GM19395 (cell line): ENCODE measurements around the gene MARCHF7.
A peak's percentile ranks its signal among the peaks of the same experiment; 100 is the strongest.
"Not testable (repeated sequence)": the region's sequence is repeated elsewhere in the genome, so short reads cannot be mapped to it uniquely, and the experiment has no call there.

Experiments used
- ATAC-seq: cut with Tn5 transposase; IDR thresholded peaks from one replicate; pipeline ENCODE4 v1.9.1; 2021; ENCODE audit warnings: mild to moderate bottlenecking, moderate library complexity; ENCODE audit not compliant: unreplicated experiment

The MARCHF7 gene, protein sequence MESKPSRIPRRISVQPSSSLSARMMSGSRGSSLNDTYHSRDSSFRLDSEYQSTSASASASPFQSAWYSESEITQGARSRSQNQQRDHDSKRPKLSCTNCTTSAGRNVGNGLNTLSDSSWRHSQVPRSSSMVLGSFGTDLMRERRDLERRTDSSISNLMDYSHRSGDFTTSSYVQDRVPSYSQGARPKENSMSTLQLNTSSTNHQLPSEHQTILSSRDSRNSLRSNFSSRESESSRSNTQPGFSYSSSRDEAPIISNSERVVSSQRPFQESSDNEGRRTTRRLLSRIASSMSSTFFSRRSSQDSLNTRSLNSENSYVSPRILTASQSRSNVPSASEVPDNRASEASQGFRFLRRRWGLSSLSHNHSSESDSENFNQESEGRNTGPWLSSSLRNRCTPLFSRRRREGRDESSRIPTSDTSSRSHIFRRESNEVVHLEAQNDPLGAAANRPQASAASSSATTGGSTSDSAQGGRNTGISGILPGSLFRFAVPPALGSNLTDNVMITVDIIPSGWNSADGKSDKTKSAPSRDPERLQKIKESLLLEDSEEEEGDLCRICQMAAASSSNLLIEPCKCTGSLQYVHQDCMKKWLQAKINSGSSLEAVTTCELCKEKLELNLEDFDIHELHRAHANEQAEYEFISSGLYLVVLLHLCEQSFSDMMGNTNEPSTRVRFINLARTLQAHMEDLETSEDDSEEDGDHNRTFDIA

DNA sequence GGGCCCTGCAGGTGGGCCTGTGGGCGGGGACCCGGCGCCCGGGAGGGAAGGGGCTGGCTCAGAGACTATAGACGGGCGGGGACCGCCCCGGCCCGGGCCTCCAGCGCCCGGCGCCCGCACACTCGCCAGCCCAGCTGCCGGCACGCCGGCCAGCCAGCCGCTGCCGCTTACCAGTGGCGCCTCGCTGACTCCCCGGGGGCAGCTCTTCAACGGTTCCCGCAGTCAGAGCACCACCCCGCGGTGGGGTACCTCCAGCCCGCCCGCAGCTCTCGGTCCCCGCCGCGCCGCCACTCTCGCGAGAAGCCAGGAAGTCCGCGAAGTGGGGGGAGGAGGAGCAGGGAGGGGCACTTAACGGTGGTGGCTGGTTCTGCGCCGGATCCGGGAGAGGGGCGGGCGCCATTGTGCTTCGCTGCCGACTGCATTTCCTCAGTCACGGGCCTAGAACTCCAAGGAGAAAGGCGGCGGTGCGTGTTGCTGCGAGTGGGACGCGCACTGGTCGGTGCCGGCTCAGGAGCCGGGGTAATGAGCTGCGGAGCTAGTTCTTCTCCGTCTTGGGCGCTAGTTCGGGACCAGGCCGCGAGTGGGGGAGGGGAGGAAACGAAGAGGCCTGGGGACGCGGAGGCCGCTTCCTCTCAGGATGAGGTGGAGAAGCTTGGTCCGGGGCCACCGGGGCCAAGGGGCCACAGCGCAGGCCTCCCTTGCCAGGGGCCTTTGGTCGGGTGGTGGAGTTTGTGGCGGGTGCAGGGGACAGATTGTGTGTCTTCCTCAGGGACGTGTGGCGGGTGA lies at the start of gene MARCHF7:
Gene MARCHF7, plus strand, starts transcription at position 364 of the 786 bp plus-strand sequence. CDS start 16,517 bp downstream, outside the sequence.
- ATAC-seq: peak; percentile 94

DNA sequence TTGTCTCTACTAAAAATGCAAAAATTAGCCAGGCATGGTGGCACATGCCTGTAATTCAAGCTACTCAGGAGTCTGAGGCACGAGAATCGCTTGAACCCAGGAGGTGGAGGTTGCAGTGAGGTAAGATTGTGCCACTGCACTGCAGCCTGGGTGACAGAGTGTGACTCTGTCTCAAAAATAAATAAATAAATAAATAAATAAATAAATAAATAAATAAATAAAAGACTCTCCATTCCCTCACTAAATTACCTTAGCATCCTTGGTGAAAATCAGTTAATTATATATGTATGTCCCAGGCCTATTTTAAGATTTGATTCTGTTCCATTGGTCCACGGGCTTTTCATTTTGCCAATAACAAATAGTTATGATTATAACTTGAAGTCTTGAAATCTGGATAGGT lies 44.9 kb upstream of the MARCHF7 start:
- ATAC-seq: not testable (repeated sequence)

DNA sequence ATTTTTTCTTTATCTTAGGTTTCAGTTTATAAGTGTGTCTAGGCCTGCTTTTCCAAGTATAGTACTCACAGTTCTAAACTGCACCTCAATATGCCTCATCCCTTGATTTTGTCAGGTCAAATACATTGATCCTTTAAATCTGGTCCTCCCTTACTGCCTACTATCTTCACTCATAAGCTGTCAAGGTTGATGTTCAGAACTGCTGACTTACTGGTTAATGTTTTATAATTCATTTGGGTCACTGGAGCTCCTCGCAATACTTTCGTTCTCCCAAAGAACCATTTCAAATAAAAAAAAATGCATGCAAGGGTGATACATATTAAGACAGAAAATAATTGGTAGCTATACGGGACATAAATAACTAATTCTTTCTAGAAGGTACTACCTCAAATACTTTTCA lies 41.3 kb upstream of the MARCHF7 start:
- ATAC-seq: no peak

DNA sequence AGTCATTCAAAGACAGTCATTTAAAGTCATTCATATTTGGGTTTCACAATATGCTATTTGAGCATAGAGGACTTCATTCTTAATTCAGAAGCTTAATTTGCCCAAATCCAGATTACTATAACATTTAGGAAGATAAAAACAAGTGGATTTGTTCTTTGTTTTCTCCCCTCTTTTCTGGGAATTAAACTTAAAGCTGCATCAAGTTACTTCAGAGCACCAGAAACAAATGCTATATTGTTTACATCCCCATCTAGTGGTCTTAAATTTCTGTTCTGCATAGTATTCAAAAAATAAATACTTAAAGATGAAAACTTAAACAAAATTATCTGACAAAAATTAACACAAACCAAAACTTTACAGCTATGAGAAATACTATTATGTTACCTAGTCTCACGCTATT lies 34.7 kb upstream of the MARCHF7 start:
- no peak for ATAC-seq

DNA sequence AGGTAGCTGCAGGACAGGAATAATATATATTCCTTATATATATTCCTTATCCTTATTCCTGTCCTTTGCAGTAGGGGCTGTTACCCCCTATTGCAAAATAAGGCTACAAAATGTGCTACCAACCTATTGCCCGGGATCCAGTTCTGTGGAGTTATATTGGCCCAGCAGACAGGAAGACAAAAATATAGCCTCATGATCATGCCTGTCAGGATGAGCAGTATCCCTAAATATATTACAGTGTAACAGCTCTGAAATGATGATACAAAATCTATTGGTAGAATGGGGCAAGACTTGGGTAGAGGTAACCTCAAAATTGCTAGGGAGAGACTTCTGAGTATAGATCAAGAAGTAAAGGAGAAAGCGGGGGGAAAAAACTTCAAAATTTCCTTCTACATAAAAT lies 31.6 kb upstream of the MARCHF7 start:
- ATAC-seq: no peak

DNA sequence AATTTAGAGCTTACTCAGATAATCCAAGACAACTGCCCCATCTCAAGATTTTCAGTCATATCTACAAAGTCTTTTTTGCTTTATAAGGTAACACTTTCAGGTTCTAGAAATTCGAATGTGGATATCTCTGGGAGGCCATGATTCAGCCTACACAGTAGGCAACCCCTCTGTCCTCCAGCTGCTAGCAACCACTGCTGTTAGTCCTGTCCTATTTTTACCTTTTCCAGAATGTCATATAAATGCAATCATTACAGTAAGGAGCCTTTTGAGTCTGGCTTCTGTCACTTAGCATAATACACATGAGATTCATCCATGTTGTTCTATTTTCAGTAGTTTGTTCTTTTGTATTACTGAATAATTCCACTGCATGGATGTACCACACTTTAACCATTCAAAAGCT lies 28.5 kb upstream of the MARCHF7 start:
- no peak for ATAC-seq

DNA sequence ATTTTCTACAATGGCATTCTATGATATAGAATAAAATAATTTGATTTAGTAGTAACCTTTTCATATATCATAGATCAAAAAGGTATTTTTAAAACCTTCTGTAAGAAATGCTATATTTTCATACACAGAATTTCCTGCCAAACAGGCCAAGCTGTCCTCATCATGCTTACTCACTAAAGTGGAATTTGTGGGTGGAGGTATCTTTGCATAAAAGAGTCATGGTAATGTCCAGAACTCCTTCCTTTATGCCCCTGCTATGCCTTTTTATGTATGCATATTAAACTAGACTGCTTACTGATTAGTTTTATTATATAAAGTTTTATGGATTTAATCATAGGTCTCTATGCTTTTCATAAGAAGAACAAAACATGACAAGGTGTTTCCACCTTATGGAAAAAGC lies 27.5 kb upstream of the MARCHF7 start:
- ATAC-seq: no peak

DNA sequence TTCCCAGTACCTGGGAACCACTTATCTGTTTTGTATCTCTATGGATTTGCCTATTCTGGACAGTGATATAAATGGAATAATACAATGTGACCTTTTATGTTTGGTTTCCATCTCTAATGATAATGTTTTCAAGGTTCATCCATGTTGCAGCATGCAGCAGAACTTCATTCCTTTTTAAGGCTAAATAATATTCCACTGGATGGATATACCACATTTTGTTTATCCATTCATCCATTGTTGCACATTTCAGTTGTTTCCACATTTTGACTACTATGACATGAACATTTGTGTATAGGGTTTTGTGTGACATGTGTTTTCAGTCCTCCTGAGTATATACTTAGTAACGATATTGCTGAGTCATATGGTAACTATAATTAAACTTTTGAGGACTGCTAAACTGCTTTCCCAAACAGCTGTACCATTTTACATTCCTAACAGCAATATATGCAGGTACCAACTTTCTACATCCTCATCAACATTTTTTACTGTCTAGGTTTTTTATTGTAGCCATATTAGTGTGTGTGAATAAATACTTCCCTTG lies 17.7 kb upstream of the MARCHF7 start:
- no peak for ATAC-seq

DNA sequence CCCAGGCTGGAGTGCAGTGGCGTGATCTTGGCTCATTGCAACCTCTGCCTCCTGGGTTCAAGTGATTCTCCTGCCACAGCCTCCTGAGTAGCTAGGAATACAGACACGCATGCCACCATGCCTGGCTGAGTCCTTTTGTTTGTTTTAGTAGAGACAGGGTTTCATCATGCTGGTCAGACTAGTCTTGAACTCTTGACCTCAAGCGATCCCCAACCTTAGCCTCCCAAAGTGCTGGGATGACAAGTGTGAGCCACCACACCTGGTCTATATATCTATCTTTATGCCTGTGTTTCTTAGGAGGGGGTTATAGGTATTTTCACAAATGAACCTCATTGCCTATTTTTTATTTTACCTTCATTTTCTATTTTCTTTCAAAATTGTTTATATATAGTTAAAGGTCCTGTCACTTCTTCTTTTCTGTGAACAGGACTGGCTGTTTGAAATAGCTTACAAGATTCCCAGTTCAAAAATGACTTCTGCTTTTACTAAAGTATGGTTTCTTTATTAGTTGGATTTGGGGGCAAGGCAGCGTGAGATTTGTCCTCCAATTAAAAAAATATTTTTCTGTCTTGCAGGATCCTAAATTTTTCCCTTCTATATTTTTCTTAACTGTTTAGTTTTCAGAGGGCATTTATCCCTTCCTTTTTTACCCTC lies 16.4 kb upstream of the MARCHF7 start:
- peak; percentile 54 for ATAC-seq

DNA sequence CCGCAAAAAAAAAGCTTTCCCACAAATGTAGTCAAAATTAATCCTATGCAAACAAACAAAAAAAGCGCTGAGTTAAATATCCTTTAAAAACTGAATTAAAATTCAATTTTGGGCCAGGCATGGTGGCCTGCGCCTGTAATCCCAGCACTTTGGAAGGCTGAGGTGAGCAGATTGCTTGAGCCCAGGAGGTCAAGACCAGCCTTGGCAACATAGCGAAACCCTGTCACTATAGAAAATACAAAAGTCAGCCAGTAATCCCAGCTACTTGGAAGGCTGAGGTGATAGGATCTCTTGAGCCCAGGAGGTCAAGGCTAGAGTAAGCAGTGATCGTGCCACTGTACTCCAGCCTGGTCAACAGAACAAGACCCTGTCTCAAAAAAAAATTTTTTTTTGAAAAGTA lies 8.8 kb upstream of the MARCHF7 start:
- no peak for ATAC-seq

DNA sequence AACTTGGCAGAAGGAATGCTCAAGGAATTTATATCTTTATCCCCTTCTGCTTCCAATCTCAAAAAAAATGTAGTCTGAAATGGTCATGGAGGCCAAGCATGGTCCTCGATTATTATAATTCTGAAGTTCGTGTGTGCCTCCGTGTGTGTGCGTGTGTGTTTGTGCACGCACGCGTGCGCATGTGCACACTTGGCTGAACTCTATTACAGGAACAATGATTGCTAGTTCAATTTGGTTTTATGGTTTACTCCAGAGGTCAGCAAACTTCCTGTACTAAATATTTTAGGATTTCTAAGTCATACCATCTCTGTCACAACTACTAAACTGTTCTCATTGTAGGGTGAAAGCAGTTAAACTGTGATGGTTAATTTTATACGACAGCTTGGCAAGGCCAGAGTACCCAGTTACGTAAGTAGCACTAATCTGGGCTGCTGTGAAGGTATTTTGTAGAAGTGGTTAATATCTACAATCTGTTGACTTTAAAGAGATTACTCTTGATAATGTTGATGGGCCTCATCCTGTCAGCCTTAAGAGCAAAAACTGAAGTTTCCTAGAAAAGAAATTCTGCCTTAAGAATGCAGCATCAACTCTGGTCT lies 5.8 kb upstream of the MARCHF7 start:
- ATAC-seq: no peak

DNA sequence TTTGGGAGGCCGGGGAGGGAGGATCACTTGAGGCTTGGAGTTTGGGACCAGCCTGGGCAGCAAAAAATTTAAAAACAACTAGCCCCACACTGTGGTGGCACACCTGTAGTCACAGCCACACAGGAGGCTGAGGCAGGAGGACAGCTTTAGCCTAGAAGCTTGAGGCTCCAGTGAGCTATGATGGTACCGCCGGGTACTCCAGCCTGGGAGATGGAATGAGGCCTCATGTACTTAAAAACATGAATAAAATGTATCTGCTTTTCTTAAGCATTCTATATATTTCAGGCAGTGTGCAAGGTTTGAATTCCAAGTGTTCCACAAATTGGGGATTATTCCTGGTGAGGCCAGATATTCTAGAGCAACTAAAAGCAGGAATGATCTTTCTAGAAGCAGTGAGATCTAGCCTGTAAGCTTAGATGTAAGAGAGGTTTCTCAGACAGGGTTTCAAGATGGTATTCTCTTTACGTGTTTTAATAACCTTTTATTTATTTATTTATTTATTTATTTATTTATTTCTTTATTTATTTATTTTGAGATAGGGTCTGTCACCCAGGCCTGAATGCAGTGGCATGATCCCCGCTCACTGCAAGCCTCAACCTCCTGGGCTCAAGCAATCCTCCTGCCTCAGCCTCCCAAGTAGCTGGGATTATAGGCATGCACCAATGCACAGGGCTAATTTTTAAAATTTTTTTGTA lies 4.1 kb upstream of the MARCHF7 start:
- no peak for ATAC-seq

DNA sequence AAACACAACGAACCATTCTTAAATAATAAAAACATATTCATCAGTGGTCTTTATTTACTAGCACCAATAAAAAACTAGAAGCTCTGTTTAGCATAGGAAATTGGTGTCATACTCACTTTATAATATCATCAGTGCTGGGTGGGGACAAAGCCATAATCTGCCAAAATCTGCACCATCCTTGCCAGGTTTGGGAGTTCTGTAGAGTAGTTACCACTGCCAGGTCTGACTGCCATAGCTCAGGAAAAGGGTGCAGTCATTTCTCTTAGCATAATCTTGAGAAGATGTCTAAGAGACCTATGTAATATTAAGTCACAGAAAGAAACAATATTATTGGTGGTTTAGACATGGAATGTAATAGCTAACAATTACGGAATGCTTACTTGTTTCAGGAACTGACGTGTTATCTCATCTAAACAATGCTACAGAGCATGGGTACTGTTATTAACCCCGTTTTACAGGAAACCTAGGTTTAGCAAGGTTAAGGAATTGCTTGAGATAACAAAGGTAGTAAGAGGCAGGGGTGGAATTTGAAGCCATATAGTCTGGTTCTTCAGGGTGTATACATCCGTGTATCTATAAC lies 1.6 kb upstream of the MARCHF7 start:
- ATAC-seq: no peak

DNA sequence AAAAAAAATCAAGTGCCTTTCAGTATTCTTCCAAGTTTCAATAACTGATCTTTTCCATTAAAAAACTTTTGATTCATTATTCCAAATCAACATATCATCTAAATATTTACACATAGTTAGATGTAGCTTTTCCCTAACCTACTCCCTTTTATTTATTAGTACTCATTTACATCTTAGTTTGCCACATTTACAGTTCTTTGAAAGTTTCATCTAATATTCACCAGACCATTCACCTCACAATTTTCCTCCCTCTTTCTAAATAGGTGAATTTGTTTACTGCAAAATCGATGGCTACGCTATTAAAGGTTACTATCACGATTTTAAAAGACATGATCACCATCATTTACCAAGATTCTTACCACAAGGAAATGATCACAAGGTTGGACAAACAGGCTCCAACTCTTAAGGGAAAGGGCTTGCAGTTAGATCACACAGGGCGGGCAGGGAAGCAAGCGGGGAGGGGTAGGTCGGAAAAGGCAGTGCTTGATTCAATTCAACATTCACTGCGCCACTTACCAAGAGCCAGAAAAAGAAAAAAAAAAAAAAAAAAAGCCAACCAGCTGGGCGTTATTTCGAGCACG lies 654 bp upstream of the MARCHF7 start:
- no peak for ATAC-seq

DNA sequence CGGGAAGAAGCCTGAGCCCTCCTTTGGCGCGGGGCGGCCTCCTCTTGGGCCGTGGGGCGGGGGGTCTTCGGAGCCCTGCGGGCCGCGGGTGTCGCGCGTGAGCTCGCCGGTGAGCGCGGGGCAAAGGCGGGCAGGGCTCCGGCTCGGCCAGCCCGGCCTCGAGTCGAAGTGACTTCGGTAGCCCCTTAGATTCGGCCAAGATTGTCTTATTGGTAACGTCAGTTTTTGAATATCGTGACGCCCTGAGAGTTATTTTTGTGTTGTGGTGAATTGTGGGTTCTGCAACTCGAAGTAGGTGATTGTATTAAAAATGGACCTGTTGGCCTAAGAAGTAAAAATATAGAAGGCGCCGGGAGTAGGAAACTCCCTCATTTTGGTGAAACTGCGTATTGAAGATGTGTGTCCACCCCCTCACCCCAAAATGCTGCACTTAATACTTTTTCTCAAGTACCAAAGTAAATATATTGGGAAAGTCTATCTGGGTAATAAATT lies 669 bp downstream of the MARCHF7 start:
- ATAC-seq: peak; percentile 11

DNA sequence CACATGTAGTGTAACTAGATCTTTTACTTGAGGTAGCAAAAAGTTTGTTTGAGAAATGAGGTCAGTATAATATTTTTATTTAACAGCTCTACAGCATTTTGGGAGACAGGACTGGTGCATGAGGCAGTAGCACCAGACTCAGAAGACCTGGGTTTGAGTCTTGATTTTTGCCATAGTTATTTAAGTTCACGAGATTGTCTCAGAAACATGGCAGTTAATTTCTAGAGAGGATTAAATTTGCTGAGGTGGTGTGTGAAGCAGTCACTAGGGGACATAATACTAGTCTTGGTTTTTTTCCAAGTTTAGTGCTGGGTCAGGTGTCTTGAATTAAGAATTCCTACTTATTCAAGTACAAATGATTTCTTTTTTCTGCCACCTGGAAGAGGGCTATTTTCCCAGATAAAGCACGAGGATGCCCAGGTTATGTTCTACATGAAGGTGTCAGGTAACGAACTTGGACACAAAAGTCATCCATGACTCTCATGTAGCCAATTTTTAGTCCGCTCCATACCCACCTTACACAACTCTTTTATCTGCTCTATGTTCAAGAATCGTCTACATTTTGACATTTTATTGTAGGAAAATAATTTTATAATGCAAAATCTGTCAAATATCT lies 1.4 kb downstream of the MARCHF7 start:
- no peak for ATAC-seq

DNA sequence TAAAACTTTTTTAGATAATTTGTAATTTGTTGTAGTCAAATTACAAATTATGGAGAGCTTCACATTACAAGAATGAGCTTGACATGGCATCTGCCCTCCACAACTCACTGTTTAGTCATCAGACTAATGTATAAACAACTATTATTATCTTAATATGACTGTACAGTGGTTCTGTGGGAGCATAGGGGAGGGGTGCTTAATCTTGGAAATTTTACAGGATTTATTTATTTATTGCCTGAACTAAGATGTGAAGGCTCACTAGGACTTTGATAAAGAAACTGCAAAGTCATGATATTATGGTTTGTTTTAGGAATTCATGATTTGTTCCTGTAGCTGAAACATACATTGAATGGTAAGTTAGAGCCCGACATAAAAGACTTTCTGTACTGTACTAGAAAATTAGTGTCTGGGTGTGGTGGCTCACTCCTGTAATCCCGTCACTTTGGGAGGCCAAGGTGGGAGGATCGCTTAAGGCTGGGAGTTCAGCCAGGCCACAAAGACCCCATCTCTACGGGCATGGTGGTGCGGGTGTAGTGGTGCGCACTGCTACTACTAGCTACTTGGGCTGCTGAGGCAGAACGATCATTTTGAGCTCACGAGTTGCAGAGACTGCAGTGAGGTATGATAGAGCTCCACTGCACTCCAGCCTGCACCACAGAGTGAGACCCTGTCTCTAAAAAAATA lies 2.1 kb downstream of the MARCHF7 start:
- ATAC-seq: no peak

DNA sequence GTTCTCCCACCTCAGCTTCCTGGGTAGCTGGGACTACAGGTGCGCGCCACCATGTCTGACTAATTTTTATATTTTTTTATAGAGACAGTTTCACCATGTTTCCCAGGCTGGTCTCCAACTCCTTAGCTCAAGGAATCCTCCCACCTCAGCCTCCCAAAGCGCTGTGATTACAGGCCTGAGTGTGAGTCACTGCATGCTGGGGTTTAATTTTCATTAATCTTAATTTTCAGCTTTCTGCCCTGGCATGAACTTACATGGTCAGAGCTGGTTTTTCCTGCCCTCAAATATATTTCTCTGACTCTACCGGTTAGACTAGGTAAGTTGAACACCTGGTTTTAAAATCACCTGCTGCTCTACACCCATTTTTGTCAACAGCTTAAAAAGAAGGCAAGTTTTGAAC lies 3.1 kb downstream of the MARCHF7 start:
- ATAC-seq: no peak
